Neural crest cell (in vitro differentiated cells): Measurements from ENCODE around the gene FCGR2B. TPM values are rescaled to one million over a fixed set of nuclear protein-coding genes. Genes with fewer than 3 reads are reported as not detected.
"Not testable (repeated sequence)": the region's sequence is repeated elsewhere in the genome, so short reads cannot be mapped to it uniquely, and the experiment has no call there.

Experiments used
- DNase-seq: peaks from one replicate; pipeline ENCODE4 v3.0.0; 2021; ENCODE audit warnings: low read depth, mixed read lengths, low spot score
- H3K27ac Mint-ChIP-seq: one replicate; pipeline ENCODE4 v1.8.0; 2021; ENCODE audit warnings: mild to moderate bottlenecking, mixed read lengths; ENCODE audit not compliant: unreplicated experiment
- H3K27me3 Mint-ChIP-seq: 2 replicates; pipeline ENCODE4 v1.8.0; 2021; ENCODE audit warnings: low read depth, mild to moderate bottlenecking, mixed read lengths
- H3K36me3 Mint-ChIP-seq: 2 replicates; pipeline ENCODE4 v1.8.0; 2021; ENCODE audit warnings: low read depth, mild to moderate bottlenecking, mixed read lengths
- H3K4me1 Mint-ChIP-seq: 2 replicates; pipeline ENCODE4 v1.8.0; 2021; ENCODE audit warnings: mixed read lengths
- H3K4me3 Mint-ChIP-seq: one replicate; pipeline ENCODE4 v1.8.0; 2021; ENCODE audit warnings: mild to moderate bottlenecking, mixed read lengths
- H3K9me3 Mint-ChIP-seq: 2 replicates; pipeline ENCODE4 v1.8.0; 2021; ENCODE audit warnings: mixed read lengths
- CTCF ChIP-seq: fragments of 200-600 bp; sonication (generic); conservative IDR thresholded peaks from 2 replicates; pipeline ENCODE4 v1.5.0; 2021; ENCODE audit warnings: antibody characterized with exemption, mild to moderate bottlenecking
- total RNA-seq: library from RNA; stranded (reverse); gene quantifications from 2 replicates; pipeline ENCODE4 v1.2.1, GENCODE V29; 2021

FCGR2B gene
- total RNA-seq, 1 donor from 2014 or later = not detected

- H3K36me3 Mint-ChIP-seq = no peaks in the 10 kb centered on the region
- H3K27ac Mint-ChIP-seq = no peak overlapping the region
- H3K27me3 Mint-ChIP-seq = peaks cover 75% of the 10 kb centered on the region
- no peaks in the 10 kb centered on the region for H3K9me3 Mint-ChIP-seq
- no peak for TF ChIP-seq CTCF
- H3K4me1 Mint-ChIP-seq = peaks cover 8% of the 10 kb centered on the region
- DNase-seq = no peak
- peak overlapping the region; percentile 21 for H3K4me3 Mint-ChIP-seq
Observed at GRCh38 chr1:161723459-161724141, 60.7 kb downstream of the FCGR2B start.

GRCh38 chr1:161725258-161725907 lies 62.4 kb downstream of the FCGR2B start:
- H3K4me3 Mint-ChIP-seq = peak overlapping the region; percentile 98
- not testable (repeated sequence) for DNase-seq, H3K36me3 Mint-ChIP-seq, H3K4me1 Mint-ChIP-seq, H3K27ac Mint-ChIP-seq, H3K9me3 Mint-ChIP-seq
- peaks cover 76% of the 10 kb centered on the region for H3K27me3 Mint-ChIP-seq

- Mint-ChIP-seq H3K9me3 (no peaks in the 10 kb centered on the region), H3K27me3 (peaks cover 76% of the 10 kb centered on the region), H3K4me3 (peak overlapping the region; percentile 98), H3K4me1 (peaks cover 8% of the 10 kb centered on the region), H3K27ac (no peak overlapping the region), H3K36me3 (no peaks in the 10 kb centered on the region)
- peak; percentile 50 for DNase-seq
- peak; percentile 63 for TF ChIP-seq CTCF
Observed at GRCh38 chr1:161725908-161726472, 63.0 kb downstream of the FCGR2B start.

DNA sequence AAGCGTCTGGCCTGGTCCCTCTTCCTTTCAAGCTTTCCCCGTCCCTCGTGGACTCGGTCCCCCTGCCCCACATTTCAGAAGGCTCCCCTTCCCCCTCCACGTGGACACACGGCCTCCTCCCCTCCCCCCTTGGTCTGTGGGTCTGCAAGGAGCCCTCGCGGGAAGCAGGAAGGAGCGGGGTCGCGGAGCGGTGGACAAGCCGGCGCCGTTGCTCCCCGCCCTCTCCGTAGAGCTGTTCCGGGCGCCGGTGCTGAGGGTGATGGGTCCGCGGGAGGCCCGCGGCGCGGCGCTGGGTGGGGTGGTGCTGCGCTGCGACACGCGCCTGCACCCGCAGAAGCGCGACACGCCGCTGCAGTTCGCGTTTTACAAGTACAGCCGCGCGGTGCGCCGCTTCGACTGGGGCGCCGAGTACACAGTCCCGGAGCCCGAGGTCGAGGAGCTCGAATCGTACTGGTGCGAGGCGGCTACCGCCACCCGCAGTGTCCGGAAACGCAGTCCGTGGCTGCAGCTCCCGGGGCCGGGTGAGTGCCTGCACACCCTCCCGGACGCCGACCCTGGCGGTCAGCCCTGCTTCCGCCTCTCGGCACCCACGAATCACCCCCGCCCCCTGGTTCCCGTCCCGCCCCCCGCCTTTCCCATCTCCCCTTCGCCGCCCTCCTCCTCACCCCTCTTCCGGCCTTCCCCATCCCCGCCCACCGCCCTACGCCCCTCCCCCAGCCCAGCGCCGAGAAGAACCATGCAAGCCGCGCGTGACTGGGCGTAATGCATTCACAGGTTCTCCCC lies 63.7 kb downstream of the FCGR2B start:
- no peak for TF ChIP-seq CTCF
- H3K27ac Mint-ChIP-seq = no peak overlapping the region
- H3K36me3 Mint-ChIP-seq = no peaks in the 10 kb centered on the region
- H3K27me3 Mint-ChIP-seq = peaks cover 76% of the 10 kb centered on the region
- H3K9me3 Mint-ChIP-seq = no peaks in the 10 kb centered on the region
- peaks cover 8% of the 10 kb centered on the region for H3K4me1 Mint-ChIP-seq
- DNase-seq = peak; percentile 78
- H3K4me3 Mint-ChIP-seq = peak overlapping the region; percentile 98

- Mint-ChIP-seq H3K36me3 (no peaks in the 10 kb centered on the region), H3K27ac (no peak overlapping the region), H3K27me3 (peaks cover 74% of the 10 kb centered on the region), H3K4me1 (peaks cover 8% of the 10 kb centered on the region), H3K4me3 (peak overlapping the region; percentile 98), H3K9me3 (no peaks in the 10 kb centered on the region)
- no peak for DNase-seq
- no peak for TF ChIP-seq CTCF
Observed at GRCh38 chr1:161727256-161727924, 64.4 kb downstream of the FCGR2B start.

Other genes with a start within 250 kb of the FCGR2B start
- not detected in 2 replicates for gene FCGR2A, start 157.7 kb upstream of the FCGR2B start, total RNA-seq
- not detected in 2 replicates for gene HSPA6, start 138.6 kb upstream of the FCGR2B start, total RNA-seq
- not detected in 2 replicates for gene FCGR3A, start 113.3 kb upstream of the FCGR2B start, total RNA-seq
- gene FCGR3B, start 32.0 kb upstream of the FCGR2B start, total RNA-seq = not detected in 2 replicates
- not detected in 2 replicates for gene FCRLA, start 44.1 kb downstream of the FCGR2B start, total RNA-seq
- 0.40 and 0.43 TPM in 2 replicates for gene FCRLB, start 58.4 kb downstream of the FCGR2B start, total RNA-seq
- 39.8 and 42.0 TPM in 2 replicates for gene DUSP12, start 86.6 kb downstream of the FCGR2B start, total RNA-seq
- 17.8 and 18.5 TPM in 2 replicates for gene ATF6, start 103.2 kb downstream of the FCGR2B start, total RNA-seq